ENCODE results near the gene NCK1.

Gene NCK1

DNA sequence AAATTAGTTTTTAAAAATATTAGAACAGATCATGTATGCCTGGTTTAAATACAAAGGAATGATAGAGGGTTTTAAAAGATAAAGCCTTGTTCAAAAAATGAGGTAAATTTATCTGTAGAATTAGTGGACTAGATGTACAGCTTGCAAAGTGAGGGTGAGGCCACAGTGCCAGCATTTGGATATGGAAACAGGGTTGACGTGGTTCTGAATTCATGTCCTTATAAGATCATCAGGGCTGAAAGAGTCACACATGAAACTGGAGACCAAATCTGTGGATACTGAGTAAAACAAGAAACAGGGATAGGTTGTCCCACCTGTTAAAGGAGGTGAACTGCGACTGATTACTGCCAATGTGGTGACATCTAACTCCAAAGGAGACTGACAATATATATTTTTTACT lies 46.3 kb downstream of the NCK1 start:
- no peak for DNase-seq (ENCODE audit: low read depth)

DNA sequence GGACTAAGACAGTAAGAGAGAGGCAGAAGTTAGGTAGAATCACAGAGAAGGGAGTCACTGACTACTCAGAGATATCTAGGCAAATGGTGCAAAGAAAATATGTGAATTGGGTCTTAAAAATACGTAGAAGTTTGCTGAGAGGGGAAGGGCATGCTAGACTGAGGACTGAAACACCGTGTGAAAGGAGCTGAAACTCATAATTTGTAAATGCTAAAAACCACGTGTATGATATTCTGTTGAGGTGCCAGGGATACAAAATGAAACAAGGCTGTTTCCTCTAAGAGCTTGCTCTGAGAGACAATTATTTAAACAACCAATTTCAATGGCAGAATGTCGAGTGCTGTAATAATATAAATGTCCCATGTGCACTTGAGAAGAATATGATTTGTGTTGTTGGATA lies 47.2 kb downstream of the NCK1 start:
- no peak for DNase-seq (ENCODE audit: low read depth)

DNA sequence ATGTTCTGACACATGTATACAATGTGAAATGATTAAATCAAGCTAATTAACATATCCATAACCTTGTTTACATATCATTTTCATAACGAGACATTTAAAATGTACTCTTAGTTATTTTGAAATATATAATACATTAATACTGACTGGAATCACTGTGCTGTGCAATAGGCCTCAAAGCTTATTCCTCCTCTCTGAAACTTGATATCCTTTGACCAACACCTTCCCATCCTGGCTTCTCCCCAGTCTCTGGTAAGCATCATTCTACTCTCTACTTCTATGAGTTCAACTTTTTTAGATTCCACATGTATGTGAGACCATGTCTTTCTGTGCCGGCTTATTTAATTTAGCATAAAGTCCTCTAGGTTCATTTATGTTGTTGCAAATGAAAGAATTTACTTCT lies 48.7 kb downstream of the NCK1 start:
- no peak for DNase-seq (ENCODE audit: low read depth)

DNA sequence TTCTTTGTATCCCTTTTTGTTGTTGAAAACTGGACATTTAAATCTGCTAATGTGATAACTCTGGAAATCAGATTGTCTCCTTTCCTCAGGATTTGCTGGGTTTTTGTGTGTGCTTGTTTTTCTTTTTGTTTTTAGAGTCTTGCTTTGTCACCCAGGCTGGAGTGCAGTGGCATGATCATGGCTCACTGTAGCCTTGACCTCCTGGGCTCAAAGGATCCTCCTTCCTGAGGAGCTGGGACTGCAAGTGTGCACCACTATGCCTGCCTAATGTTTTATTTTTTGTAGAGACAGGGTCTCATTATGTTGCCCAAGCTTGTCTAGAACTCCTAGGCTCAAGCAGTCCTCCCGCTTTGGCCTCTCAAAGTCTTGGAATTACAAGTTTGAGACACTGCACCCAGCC lies 51.2 kb downstream of the NCK1 start:
- DNase-seq (ENCODE audit: low read depth) = no peak

GRCh38 chr3:136914739-136915138 lies 52.7 kb downstream of the NCK1 start:
- no peak for DNase-seq (ENCODE audit: low read depth)

- no peak for DNase-seq (ENCODE audit: low read depth)
Measured at GRCh38 chr3:136916223-136916622, 54.2 kb downstream of the NCK1 start.

DNA sequence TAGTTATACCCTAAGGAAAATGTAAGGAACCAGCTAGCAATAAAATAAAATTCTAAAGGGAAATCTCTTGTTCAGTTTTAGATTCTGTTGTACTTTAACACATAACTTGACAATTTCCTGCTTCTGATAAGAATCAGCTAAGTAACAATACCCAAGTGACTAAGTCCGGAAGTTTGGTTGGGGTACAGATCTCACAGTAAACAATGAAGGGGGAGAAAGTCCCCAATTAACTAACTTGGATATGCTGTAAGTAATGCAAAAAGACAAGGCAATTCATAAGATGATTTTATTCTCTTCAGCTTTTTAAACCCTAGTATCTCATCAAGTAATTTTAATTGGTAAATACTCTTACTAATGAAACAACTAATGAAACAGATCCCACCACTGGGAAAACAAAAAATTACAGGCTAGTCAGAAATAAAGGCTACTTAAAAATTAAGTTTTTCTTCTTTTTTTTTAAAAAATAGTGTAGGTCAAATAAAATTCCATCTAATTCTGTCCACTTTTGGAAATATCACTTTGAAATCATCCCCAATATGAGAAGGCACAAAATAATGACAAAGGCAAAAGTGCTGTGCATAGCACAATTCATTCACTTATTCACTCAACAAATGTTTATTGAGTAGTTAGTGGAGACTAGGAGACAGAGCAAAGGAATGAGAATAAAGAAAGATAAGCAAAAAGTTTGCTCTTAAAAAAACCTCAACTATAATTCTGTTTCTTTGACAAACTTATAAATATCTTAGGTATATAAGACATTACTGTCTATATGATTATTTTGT lies 58.0 kb downstream of the NCK1 start:
- no peak for DNase-seq (ENCODE audit: low read depth)

DNA sequence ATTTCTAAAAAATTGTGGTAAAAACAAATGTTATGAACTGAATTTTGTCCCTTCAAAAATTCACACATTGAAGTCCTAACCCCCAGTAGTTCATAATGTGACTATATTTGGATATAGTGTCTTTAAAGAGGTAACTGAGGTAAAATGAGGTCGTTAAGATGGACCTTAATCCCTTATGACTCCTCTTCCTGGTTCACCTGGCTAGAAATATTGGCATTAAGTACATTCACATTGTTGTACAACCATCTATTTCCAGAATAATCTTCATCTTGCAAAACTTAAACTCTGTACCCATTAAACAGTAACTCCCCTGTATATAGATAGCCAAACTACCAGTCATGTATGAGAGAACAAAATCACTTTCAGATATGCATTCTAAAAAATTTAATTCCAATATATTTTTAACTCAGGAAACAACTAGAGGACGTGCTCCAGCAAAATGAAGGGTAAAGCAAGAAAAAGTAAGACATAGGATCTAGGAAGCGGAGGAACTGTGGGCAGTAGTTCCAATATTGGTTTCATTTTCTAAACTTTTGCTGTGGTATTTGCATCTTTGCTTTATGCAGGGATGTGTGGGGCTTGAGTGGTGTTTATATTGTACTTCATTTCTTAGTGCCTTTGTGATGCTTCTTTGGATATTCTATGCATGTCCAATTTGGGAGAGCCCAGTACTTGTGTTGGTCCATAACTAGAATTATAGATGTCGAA lies 59.0 kb downstream of the NCK1 start:
- no peak for DNase-seq (ENCODE audit: low read depth)

DNA sequence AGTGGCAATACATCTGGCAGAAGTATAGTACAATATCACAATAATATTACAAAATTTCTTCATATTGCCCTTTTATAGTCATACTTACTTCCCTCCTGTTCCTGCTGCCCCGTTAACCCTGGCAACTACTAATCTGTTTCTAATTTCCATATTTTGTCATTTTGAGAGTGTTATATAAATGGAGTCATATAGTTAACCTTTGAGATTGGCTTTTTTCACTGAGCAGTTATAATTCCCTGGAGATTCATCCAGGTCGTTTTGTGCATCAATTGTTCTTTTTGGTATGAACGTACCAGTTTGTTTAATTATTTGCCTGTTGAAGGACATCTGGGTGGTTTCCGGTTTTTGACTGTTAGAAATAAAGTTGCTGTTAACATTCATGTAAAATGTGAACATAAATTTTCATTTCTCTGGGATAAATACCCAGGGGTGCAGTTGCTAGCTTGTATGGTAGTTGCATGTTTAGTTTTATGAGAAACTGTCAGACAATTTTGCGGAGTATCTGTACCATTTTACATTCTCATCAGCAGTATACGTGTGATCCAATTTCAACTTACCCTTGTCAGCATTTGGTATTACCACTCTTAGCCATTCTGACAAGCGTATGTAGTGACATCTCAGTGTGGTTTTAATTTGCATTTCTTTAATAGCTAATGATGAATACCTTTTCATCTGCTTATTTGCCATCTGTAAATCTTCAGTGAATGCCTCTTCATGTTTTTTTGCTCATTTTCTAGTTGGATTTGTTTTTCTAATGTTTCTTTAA lies 63.6 kb downstream of the NCK1 start:
- no peak for DNase-seq (ENCODE audit: low read depth)

DNA sequence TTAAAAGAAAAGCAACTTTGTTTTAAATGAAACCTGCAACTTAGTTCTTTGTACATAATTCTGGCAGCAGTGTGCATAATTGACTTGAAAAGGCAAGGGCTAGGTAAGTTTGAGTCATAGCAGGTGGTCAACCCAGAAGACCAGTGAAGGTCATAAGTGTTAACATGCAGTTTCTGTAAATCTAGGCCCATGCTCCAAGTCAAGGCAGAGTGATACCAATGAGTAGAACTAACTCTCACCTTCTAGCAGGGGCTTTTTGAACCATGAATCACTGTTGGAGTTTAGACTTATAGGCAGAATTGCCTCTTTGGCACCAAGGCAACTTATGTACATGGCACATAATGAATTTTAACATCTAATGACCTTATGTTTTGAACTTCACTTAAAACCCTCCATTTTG lies 66.2 kb downstream of the NCK1 start:
- DNase-seq (ENCODE audit: low read depth) = no peak

GRCh38 chr3:136929977-136930670 lies 68.1 kb downstream of the NCK1 start:
- DNase-seq (ENCODE audit: low read depth) = no peak

- DNase-seq (ENCODE audit: low read depth) = no peak
Measured at GRCh38 chr3:136931606-136932005, 69.6 kb downstream of the NCK1 start.

GRCh38 chr3:136932523-136932922 lies 70.5 kb downstream of the NCK1 start:
- DNase-seq (ENCODE audit: low read depth) = no peak

DNA sequence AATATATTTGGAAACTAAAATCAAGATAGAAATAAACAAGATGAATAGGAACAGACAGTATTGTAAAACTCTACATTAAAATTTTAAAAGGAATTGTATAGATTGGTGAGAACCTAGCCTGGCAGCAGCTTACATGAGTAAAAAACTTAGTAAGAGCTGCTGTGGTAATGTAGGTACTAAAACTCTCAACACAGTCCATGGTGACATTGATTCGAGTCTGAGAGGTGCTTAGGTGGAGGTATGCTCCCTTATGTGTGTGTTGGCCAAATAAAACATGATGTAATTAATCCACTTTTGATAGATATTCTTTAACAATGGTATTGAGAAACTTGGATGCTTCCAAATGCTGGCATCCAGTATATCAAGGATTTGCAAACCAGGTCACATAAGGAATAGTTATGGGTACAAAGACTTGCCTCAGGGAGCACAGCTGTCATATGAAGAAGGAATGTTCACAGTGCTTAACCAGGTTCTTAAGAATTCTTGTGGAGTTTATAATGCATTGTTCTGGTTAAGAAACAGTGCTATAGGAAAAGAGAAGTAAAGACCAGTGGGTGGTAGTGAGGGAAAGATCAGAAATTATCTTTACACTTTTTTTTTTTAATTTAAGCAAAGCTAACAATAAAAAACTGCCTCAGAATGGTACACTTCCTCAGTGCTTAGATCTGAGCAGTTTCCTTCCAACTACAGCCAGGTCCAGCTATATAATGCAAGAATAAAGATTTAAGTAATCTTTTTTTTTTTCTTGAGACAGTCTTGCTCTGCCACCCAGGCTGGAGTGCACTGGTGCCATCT lies 71.2 kb downstream of the NCK1 start:
- DNase-seq (ENCODE audit: low read depth) = no peak

GRCh38 chr3:136937175-136937574 lies 75.2 kb downstream of the NCK1 start:
- no peak for DNase-seq (ENCODE audit: low read depth)

GRCh38 chr3:136937851-136938250 lies 75.8 kb downstream of the NCK1 start:
- no peak for DNase-seq (ENCODE audit: low read depth)

- DNase-seq (ENCODE audit: low read depth) = no peak
Measured at GRCh38 chr3:136938334-136938733, 76.3 kb downstream of the NCK1 start.

DNA sequence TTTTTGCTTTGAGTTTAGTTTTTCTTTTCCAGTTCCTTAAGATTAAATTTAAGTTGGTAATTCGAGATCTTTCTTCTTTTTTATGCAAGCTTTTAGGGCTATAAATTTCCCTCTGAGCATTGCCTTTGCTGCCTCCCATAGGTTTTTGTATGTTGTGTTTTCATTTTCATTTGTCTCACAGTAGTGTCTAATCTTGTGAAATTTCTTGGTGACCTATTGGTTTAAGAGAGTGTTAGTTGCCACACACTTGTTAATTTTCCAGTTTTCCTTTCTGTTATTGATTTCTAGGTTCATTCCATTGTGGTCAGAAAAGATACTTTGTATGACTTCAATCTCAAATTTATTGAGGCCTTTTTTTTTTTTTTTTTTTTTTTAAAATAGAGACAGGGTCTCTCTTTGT lies 77.5 kb downstream of the NCK1 start:
- no peak for DNase-seq (ENCODE audit: low read depth)

- DNase-seq (ENCODE audit: low read depth) = no peak
Measured at GRCh38 chr3:136942803-136943202, 80.8 kb downstream of the NCK1 start.

DNA sequence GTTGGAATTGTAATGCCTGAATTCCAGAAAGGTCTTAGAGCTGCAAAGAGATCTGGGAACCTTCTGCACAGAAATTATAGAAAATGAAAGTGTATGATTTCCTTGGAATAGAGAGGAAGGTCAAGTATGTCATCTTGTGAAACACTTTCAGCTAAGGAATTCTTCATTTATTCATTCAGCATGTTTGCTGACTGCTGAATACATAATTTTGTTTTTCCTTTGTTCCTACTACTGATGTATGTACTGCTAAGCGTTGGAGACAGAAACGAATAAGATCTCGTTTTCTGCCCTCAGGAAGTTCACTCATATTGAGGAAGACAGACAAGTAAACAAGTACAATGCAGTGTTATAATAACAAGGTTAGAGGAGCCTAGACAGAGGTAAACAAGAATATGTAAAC lies 81.4 kb downstream of the NCK1 start:
- no peak for DNase-seq (ENCODE audit: low read depth)

DNA sequence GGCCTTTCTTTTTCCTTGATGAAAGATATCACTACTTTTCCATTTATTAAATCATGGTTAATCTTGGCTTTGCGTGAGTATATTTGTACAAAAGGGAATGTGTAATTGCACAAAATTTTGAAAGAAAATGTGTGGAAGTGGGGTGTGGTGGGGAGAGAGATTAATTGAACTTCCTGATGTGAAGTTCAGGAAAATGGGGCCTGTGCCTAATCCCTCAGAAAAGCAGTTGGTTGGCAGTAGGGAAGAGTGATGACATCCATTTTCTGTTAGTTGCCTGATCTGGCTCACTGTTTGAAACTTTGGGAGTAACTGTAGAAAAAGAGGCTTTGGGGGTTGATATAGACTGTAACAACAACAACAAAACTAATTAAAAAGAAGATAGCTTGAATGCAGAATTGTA lies 85.0 kb downstream of the NCK1 start:
- DNase-seq (ENCODE audit: low read depth) = no peak

- DNase-seq (ENCODE audit: low read depth) = no peak
Measured at GRCh38 chr3:136947477-136947876, 85.5 kb downstream of the NCK1 start.

All from stimulated activated CD8-positive, alpha-beta memory T cell treated with anti-CD3 and anti-CD28 coated beads, Interleukin-12 subunit alpha, Interleukin-12 subunit beta, amount 100 ng/mL, for 4 hours (primary cell).